Common myeloid progenitor, CD34-positive (primary cell): ENCODE measurements around the gene FXYD1.

ENCODE experiments used
- CTCF ChIA-PET: fragments of 350-600 bp; sonication (Branson Sonifier 250); formaldehyde crosslinking; loops from one replicate; lab custom pipeline; 2021; ENCODE audit warnings: antibody characterized with exemption; lab: Charles Lee
- POLR2A ChIA-PET: fragments of 350-600 bp; sonication (Branson Sonifier 250); formaldehyde crosslinking; loops from one replicate; lab custom pipeline; 2021; ENCODE audit warnings: antibody characterized with exemption; lab: Charles Lee
- DNase-seq, 3 donors: peaks; one replicate each; pipeline versions ENCODE4 v3.0.0 to v3.0.0-alpha.2; 2013
- H3K27ac ChIP-seq, 2 experiments: 1 replicate in 1 of 2; 2 replicates in 1 of 2; pipeline ENCODE4 v1.7.0; 2013; ENCODE audit warnings: inconsistent platforms in 2 of 2, low read length in 2 of 2, mild to moderate bottlenecking in 2 of 2, low read depth in 1 of 2, moderate library complexity in 1 of 2; ENCODE audit not compliant: severe bottlenecking in 2 of 2, insufficient read depth in 1 of 2, poor library complexity in 1 of 2
- H3K27me3 ChIP-seq, 5 experiments: replicated peaks in 2 of 5; 1 replicate in 3 of 5; 2 replicates in 2 of 5; pipeline versions ENCODE4 v1.6.1 to v1.7.0; 2013; ENCODE audit warnings: low read length in 4 of 5, mild to moderate bottlenecking in 2 of 5, moderate library complexity in 2 of 5, inconsistent platforms in 1 of 5; ENCODE audit not compliant: insufficient read depth in 5 of 5, control insufficient read depth in 4 of 5
- H3K36me3 ChIP-seq, 4 experiments: 1 replicate in 2 of 4; 2 replicates in 2 of 4; pipeline versions ENCODE4 v1.6.1 to v1.7.0; 2013; ENCODE audit warnings: low read length in 3 of 4, control low read depth in 1 of 4, mild to moderate bottlenecking in 1 of 4; ENCODE audit not compliant: control insufficient read depth in 4 of 4, insufficient read depth in 4 of 4
- H3K4me1 ChIP-seq, 4 experiments: 1 replicate in 3 of 4; 2 replicates in 1 of 4; pipeline versions ENCODE4 v1.6.1 to v1.7.1; 2013; ENCODE audit warnings: low read length in 3 of 4, mild to moderate bottlenecking in 3 of 4, control low read depth in 1 of 4, inconsistent platforms in 1 of 4, moderate library complexity in 1 of 4; ENCODE audit not compliant: control insufficient read depth in 4 of 4, insufficient read depth in 4 of 4; ENCODE audit errors: control extremely low read depth in 1 of 4
- H3K4me3 ChIP-seq, 7 experiments: 1 replicate in 4 of 7; 2 replicates in 3 of 7; pipeline versions ENCODE4 v1.5.1 to v1.7.0; 2013; ENCODE audit warnings: mild to moderate bottlenecking in 7 of 7, low read length in 6 of 7, moderate library complexity in 6 of 7, inconsistent platforms in 2 of 7, low read depth in 2 of 7, control low read depth in 1 of 7; ENCODE audit not compliant: insufficient read depth in 4 of 7, control insufficient read depth in 1 of 7; ENCODE audit errors: extremely low read depth in 1 of 7
- H3K9me3 ChIP-seq, 5 experiments: 1 replicate in 4 of 5; 2 replicates in 1 of 5; pipeline versions ENCODE4 v1.6.1 to v1.7.1; 2013; ENCODE audit warnings: low read length in 4 of 5, mild to moderate bottlenecking in 2 of 5, inconsistent platforms in 1 of 5, low read depth in 1 of 5, moderate library complexity in 1 of 5; ENCODE audit not compliant: control insufficient read depth in 4 of 5, insufficient read depth in 2 of 5; ENCODE audit errors: control extremely low read depth in 1 of 5
- WGBS: methylation state at CpG from one replicate; pipeline ENCODE4 v1.1.5; 2013; ENCODE audit not compliant: insufficient coverage; 5-methylcytosine and 5-hydroxymethylcytosine counted together

The FXYD1 gene

GRCh38 chr19:35094656-35095055, 44.0 kb upstream of the FXYD1 start:
- ChIA-PET CTCF (no interaction called here), POLR2A (no interaction called here)
- Histone ChIP-seq H3K9me3 (no peaks in the 10 kb centered on the region), H3K4me3 (no peak overlapping the region), H3K27ac (no peak overlapping the region), H3K36me3 (no peaks in the 10 kb centered on the region), H3K27me3 (peaks cover 0 to 2% (median 0%) of the 10 kb centered on the region in 5 experiments), H3K4me1 (peaks cover 0 to 9% (median 5%) of the 10 kb centered on the region in 4 experiments)
- no peak for DNase-seq
- 100% methylated on average over 4 of the region's 4 CpGs for WGBS

GRCh38 chr19:35095667-35096368, 42.8 kb upstream of the FXYD1 start:
- no peaks in the 10 kb centered on the region for H3K36me3 ChIP-seq
- WGBS = 92% methylated on average over 6 of the region's 8 CpGs
- H3K4me1 ChIP-seq = peaks cover 0 to 2% (median 2%) of the 10 kb centered on the region in 4 experiments
- H3K27me3 ChIP-seq = peaks cover 0 to 1% (median 0%) of the 10 kb centered on the region in 5 experiments
- ChIA-PET POLR2A (no interaction called here), CTCF (interaction anchor here (0.7 to 1.5 kb wide), 2 partner anchors 17 to 28 kb away, joined by 3 to 9 read pairs; no protein-coding TSS in a partner anchor)
- H3K9me3 ChIP-seq = no peaks in the 10 kb centered on the region
- DNase-seq = no peak
- H3K4me3 ChIP-seq = no peak overlapping the region
- H3K27ac ChIP-seq = no peak overlapping the region

GRCh38 chr19:35098413-35099049, 40.1 kb upstream of the FXYD1 start:
- 91% methylated on average over 25 of the region's 29 CpGs for WGBS
- Histone ChIP-seq H3K36me3 (no peaks in the 10 kb centered on the region), H3K27me3 (no peaks in the 10 kb centered on the region), H3K9me3 (no peaks in the 10 kb centered on the region), H3K27ac (no peak overlapping the region), H3K4me3 (no peak overlapping the region), H3K4me1 (no peaks in the 10 kb centered on the region)
- ChIA-PET CTCF (interaction anchor here (0.7 to 3.2 kb wide), 6 partner anchors 8 to 364 kb away, joined by 3 to 14 read pairs (median 3); no protein-coding TSS in a partner anchor), POLR2A (no interaction called here)
- DNase-seq = no peak

- WGBS = 94% methylated on average over 18 of the region's 21 CpGs
- Histone ChIP-seq H3K9me3 (no peaks in the 10 kb centered on the region), H3K27me3 (no peaks in the 10 kb centered on the region), H3K36me3 (no peaks in the 10 kb centered on the region), H3K4me1 (no peaks in the 10 kb centered on the region), H3K27ac (no peak overlapping the region), H3K4me3 (no peak overlapping the region)
- ChIA-PET POLR2A (no interaction called here), CTCF (interaction anchor here (1.3 to 3.2 kb wide), 5 partner anchors 9 to 37 kb away, joined by 3 to 14 read pairs (median 4); partner anchors contain the start of gene LGI4)
- no peak for DNase-seq
These were observed 39.3 kb upstream of the FXYD1 start for GRCh38 chr19:35099155-35099896.

- CTCF ChIA-PET = interaction anchor here (0.6 to 3.2 kb wide), 7 partner anchors 9 to 56 kb away, joined by 3 to 14 read pairs (median 4); partner anchors contain the start of gene LGI4
- 98% methylated on average over 12 of the region's 13 CpGs for WGBS
These were observed 38.7 kb upstream of the FXYD1 start for GRCh38 chr19:35099897-35100275.

GRCh38 chr19:35100588-35101533, 37.8 kb upstream of the FXYD1 start:
- no peak overlapping the region for H3K4me3 ChIP-seq
- no peak for DNase-seq
- H3K4me1 ChIP-seq = no peaks in the 10 kb centered on the region
- no peaks in the 10 kb centered on the region for H3K27me3 ChIP-seq
- H3K9me3 ChIP-seq = no peaks in the 10 kb centered on the region
- H3K27ac ChIP-seq = no peak overlapping the region
- ChIA-PET CTCF (interaction anchor here (0.6 to 3.2 kb wide), 9 partner anchors 10 to 57 kb away, joined by 3 to 14 read pairs (median 4); partner anchors contain the start of gene LGI4), POLR2A (no interaction called here)
- 98% methylated on average over 13 of the region's 16 CpGs for WGBS
- H3K36me3 ChIP-seq = no peaks in the 10 kb centered on the region

More at GRCh38 chr19:35099897-35100275, 38.7 kb upstream of the FXYD1 start:
- Histone ChIP-seq H3K4me3 (no peak overlapping the region), H3K9me3 (no peaks in the 10 kb centered on the region), H3K36me3 (no peaks in the 10 kb centered on the region), H3K27ac (no peak overlapping the region), H3K4me1 (no peaks in the 10 kb centered on the region), H3K27me3 (no peaks in the 10 kb centered on the region)
- DNase-seq = no peak
- POLR2A ChIA-PET = no interaction called here
